Mucosa of rectum (tissue), 2 donors: ENCODE data around the gene MOB4.
"Not testable (repeated sequence)": the region's sequence is repeated elsewhere in the genome, so short reads cannot be mapped to it uniquely, and the experiment has no call there.

ENCODE experiments used
- H3K27ac ChIP-seq, 2 donors: one replicate each; pipeline ENCODE4 v1.7.0; 2013; ENCODE audit warnings: inconsistent platforms in 2 of 2, low read depth in 2 of 2, low read length in 2 of 2
- H3K27me3 ChIP-seq, 2 donors: one replicate each; pipeline ENCODE4 v1.7.0; 2013; ENCODE audit warnings: low read length in 2 of 2; ENCODE audit not compliant: control insufficient read depth in 2 of 2, insufficient read depth in 2 of 2
- H3K36me3 ChIP-seq, 2 donors: one replicate each; pipeline ENCODE4 v1.7.0; 2013; ENCODE audit warnings: low read length in 2 of 2; ENCODE audit not compliant: control insufficient read depth in 2 of 2, insufficient read depth in 2 of 2
- H3K4me1 ChIP-seq, 2 donors: one replicate each; pipeline ENCODE4 v1.7.0; 2013; ENCODE audit warnings: low read length in 2 of 2, mild to moderate bottlenecking in 1 of 2; ENCODE audit not compliant: control insufficient read depth in 2 of 2, insufficient read depth in 2 of 2
- H3K4me3 ChIP-seq, 2 donors: one replicate each; pipeline ENCODE4 v1.7.0; 2013; ENCODE audit warnings: low read length in 2 of 2
- H3K9ac ChIP-seq, 2 donors: one replicate each; pipeline ENCODE4 v1.7.0; 2013; ENCODE audit warnings: low read length in 2 of 2, low read depth in 1 of 2, mild to moderate bottlenecking in 1 of 2
- H3K9me3 ChIP-seq, 2 donors: one replicate each; pipeline ENCODE4 v1.7.0; 2013; ENCODE audit warnings: low read length in 2 of 2; ENCODE audit not compliant: control insufficient read depth in 2 of 2
- donor health status: healthy.
- donor health status: Normal muscosa, but diverticular disease.

Gene MOB4

GRCh38 chr2:197515739-197516392 lies at the start of gene MOB4:
Gene MOB4, plus strand, starts transcription at chr2:197516066. Its CDS starts 21 bp downstream, at chr2:197516087.
- Histone ChIP-seq H3K9me3 (no peaks in the 10 kb centered on the region), H3K27me3 (no peaks in the 10 kb centered on the region), H3K9ac (peak within 1 kb of the TSS; percentile 80 to 97), H3K27ac (peak within 1 kb of the TSS; percentile 91 to 97), H3K36me3 (peaks cover 3% of the 10 kb centered on the region in 2 donors), H3K4me3 (peak within 1 kb of the TSS; percentile 87 to 88), H3K4me1 (peaks cover 9 to 11% of the 10 kb centered on the region in 2 donors)

- H3K36me3 ChIP-seq = peaks cover 46 to 64% of the 10 kb centered on the region in 2 donors
- H3K9me3 ChIP-seq = no peaks in the 10 kb centered on the region
- H3K4me3 ChIP-seq = no peak overlapping the region
- no peak overlapping the region for H3K9ac ChIP-seq
- H3K27me3 ChIP-seq = no peaks in the 10 kb centered on the region
- H3K4me1 ChIP-seq = no peaks in the 10 kb centered on the region
- H3K27ac ChIP-seq = no peak overlapping the region
Observed at GRCh38 chr2:197472166-197472565, 43.7 kb upstream of the MOB4 start.

- Histone ChIP-seq H3K4me3 (no peak overlapping the region), H3K4me1 (no peaks in the 10 kb centered on the region), H3K27me3 (no peaks in the 10 kb centered on the region), H3K9ac (no peak overlapping the region), H3K36me3 (peaks cover 33 to 37% of the 10 kb centered on the region in 2 donors), H3K9me3 (no peaks in the 10 kb centered on the region), H3K27ac (no peak overlapping the region)
Observed at GRCh38 chr2:197477797-197478196, 38.1 kb upstream of the MOB4 start.

- H3K4me3 ChIP-seq = no peak overlapping the region
- H3K9ac ChIP-seq = no peak overlapping the region
- peaks cover 17 to 25% of the 10 kb centered on the region in 2 donors for H3K36me3 ChIP-seq
- no peak overlapping the region for H3K27ac ChIP-seq
- H3K27me3 ChIP-seq = no peaks in the 10 kb centered on the region
- no peaks in the 10 kb centered on the region for H3K4me1 ChIP-seq
- H3K9me3 ChIP-seq = no peaks in the 10 kb centered on the region
Observed at GRCh38 chr2:197480165-197481036, 35.5 kb upstream of the MOB4 start.

- not testable (repeated sequence) for H3K27ac ChIP-seq, H3K27me3 ChIP-seq
- H3K36me3 ChIP-seq = peaks cover 19 to 33% of the 10 kb centered on the region in 2 donors
Observed at GRCh38 chr2:197484248-197484647, 31.6 kb upstream of the MOB4 start.

DNA sequence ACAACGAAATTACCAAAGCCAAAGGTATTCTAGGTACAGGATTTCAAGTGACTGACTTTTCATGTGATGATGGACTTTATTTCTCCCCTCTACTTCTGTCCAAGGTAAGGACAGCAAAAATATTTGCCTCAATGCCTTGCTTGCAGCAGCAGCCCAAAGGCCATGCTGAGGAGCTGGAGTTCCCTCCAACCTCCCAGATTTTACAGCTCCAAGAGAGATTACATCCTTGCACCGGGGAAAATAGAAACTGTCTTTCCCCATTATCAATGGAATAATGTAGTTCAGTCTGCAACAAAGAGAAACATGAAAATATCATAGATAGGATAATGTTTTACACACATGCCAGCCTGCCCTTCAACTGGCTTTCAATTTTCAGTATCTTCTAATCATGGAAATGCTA lies 29.7 kb upstream of the MOB4 start:
- no peak overlapping the region for H3K9ac ChIP-seq
- H3K4me3 ChIP-seq = no peak overlapping the region
- no peaks in the 10 kb centered on the region for H3K27me3 ChIP-seq
- H3K27ac ChIP-seq = no peak overlapping the region
- peaks cover 33 to 47% of the 10 kb centered on the region in 2 donors for H3K36me3 ChIP-seq
- H3K4me1 ChIP-seq = no peaks in the 10 kb centered on the region
- no peaks in the 10 kb centered on the region for H3K9me3 ChIP-seq

More at GRCh38 chr2:197484248-197484647, 31.6 kb upstream of the MOB4 start:
- H3K4me3 ChIP-seq, H3K9ac ChIP-seq, H3K4me1 ChIP-seq, H3K9me3 ChIP-seq: not testable (repeated sequence)

DNA sequence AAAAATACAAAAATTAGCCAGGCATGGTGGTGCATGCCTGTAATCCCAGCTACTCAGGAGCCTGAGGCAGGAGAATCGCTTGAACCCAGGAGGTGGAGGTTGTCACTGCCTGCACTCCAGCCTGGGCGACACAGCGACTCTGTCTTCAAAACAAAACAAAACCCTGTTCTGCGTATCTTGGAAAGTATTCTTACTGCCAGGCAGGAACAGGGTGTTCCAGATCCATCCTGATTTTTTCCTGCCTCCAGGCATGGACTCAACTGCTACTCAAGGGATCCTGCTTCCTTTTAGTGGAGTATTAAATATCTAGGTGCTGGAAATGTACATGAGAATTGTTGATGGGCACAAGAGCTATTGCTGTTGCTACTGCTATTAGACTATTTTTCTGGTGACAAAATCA lies 28.5 kb upstream of the MOB4 start:
- no peaks in the 10 kb centered on the region for H3K4me1 ChIP-seq
- H3K27me3 ChIP-seq = no peaks in the 10 kb centered on the region
- no peak overlapping the region for H3K27ac ChIP-seq
- no peak overlapping the region for H3K4me3 ChIP-seq
- no peak overlapping the region for H3K9ac ChIP-seq
- peaks cover 45 to 58% of the 10 kb centered on the region in 2 donors for H3K36me3 ChIP-seq
- no peaks in the 10 kb centered on the region for H3K9me3 ChIP-seq

GRCh38 chr2:197495433-197496134 lies 20.3 kb upstream of the MOB4 start:
- no peak overlapping the region for H3K27ac ChIP-seq
- no peak overlapping the region for H3K9ac ChIP-seq
- peaks cover 9 to 15% of the 10 kb centered on the region in 2 donors for H3K4me1 ChIP-seq
- no peaks in the 10 kb centered on the region for H3K27me3 ChIP-seq
- H3K9me3 ChIP-seq = no peaks in the 10 kb centered on the region
- H3K36me3 ChIP-seq = peaks cover 55 to 59% of the 10 kb centered on the region in 2 donors
- no peak overlapping the region for H3K4me3 ChIP-seq

- no peaks in the 10 kb centered on the region for H3K27me3 ChIP-seq
- H3K4me1 ChIP-seq = peaks cover 10 to 15% of the 10 kb centered on the region in 2 donors
- peaks cover 47 to 54% of the 10 kb centered on the region in 2 donors for H3K36me3 ChIP-seq
- H3K27ac ChIP-seq = no peak overlapping the region
- H3K9me3 ChIP-seq = no peaks in the 10 kb centered on the region
- H3K9ac ChIP-seq = no peak overlapping the region
- H3K4me3 ChIP-seq = no peak overlapping the region
Observed at GRCh38 chr2:197496695-197497094, 19.2 kb upstream of the MOB4 start.

- Histone ChIP-seq H3K27me3 (no peaks in the 10 kb centered on the region), H3K4me3 (no peak overlapping the region), H3K36me3 (peaks cover 40 to 50% of the 10 kb centered on the region in 2 donors), H3K27ac (no peak overlapping the region), H3K9me3 (no peaks in the 10 kb centered on the region), H3K4me1 (peaks cover 16 to 19% of the 10 kb centered on the region in 2 donors), H3K9ac (no peak overlapping the region)
Observed at GRCh38 chr2:197497326-197497725, 18.5 kb upstream of the MOB4 start.
